Measurements from ENCODE around the gene METTL9. TPM values are rescaled to one million over a fixed set of nuclear protein-coding genes. Genes with fewer than 3 reads are reported as not detected.
"Not testable (repeated sequence)": the region's sequence is repeated elsewhere in the genome, so short reads cannot be mapped to it uniquely, and the experiment has no call there.

METTL9 gene
- total RNA-seq, 1 donor from 2014 or later = 58.8 TPM

GRCh38 chr16:21667575-21667974 is 68.2 kb downstream of the METTL9 start:
- H3K27me3 Mint-ChIP-seq (ENCODE audit: insufficient read depth) = peaks cover 42% of the 10 kb centered on the region
- intact Hi-C loops (cut with micrococcal nuclease) = no loop called here
- no peaks in the 10 kb centered on the region for H3K9me3 Mint-ChIP-seq
- H3K36me3 Mint-ChIP-seq (ENCODE audit: low read depth) = no peaks in the 10 kb centered on the region
- H3K4me1 Mint-ChIP-seq (ENCODE audit: low read depth) = peaks cover 4% of the 10 kb centered on the region
- DNase-seq (ENCODE audit: low spot score) = no peak
- no peak overlapping the region for H3K4me3 Mint-ChIP-seq
- no peak overlapping the region for H3K27ac Mint-ChIP-seq

GRCh38 chr16:21673469-21673868 is 74.1 kb downstream of the METTL9 start:
- intact Hi-C loops (cut with micrococcal nuclease) = no loop called here
- no peaks in the 10 kb centered on the region for H3K36me3 Mint-ChIP-seq (ENCODE audit: low read depth)

GRCh38 chr16:21674456-21674855 is 75.1 kb downstream of the METTL9 start:
- H3K9me3 Mint-ChIP-seq; H3K4me3 Mint-ChIP-seq; H3K4me1 Mint-ChIP-seq (ENCODE audit: low read depth); DNase-seq (ENCODE audit: low spot score); H3K27ac Mint-ChIP-seq; intact Hi-C loops (cut with micrococcal nuclease); H3K36me3 Mint-ChIP-seq (ENCODE audit: low read depth): not testable (repeated sequence)
- peaks cover 30% of the 10 kb centered on the region for H3K27me3 Mint-ChIP-seq (ENCODE audit: insufficient read depth)

More at GRCh38 chr16:21673469-21673868, 74.1 kb downstream of the METTL9 start:
- H3K9me3 Mint-ChIP-seq = no peaks in the 10 kb centered on the region
- peaks cover 30% of the 10 kb centered on the region for H3K27me3 Mint-ChIP-seq (ENCODE audit: insufficient read depth)
- DNase-seq (ENCODE audit: low spot score) = no peak
- no peaks in the 10 kb centered on the region for H3K4me1 Mint-ChIP-seq (ENCODE audit: low read depth)
- H3K27ac Mint-ChIP-seq = no peak overlapping the region
- H3K4me3 Mint-ChIP-seq = no peak overlapping the region

- DNase-seq (ENCODE audit: low spot score); H3K9me3 Mint-ChIP-seq; H3K4me3 Mint-ChIP-seq; H3K27ac Mint-ChIP-seq; H3K36me3 Mint-ChIP-seq (ENCODE audit: low read depth); H3K4me1 Mint-ChIP-seq (ENCODE audit: low read depth); intact Hi-C loops (cut with micrococcal nuclease): not testable (repeated sequence)
- H3K27me3 Mint-ChIP-seq (ENCODE audit: insufficient read depth) = peaks cover 14% of the 10 kb centered on the region
These were observed 81.3 kb downstream of the METTL9 start for GRCh38 chr16:21680714-21681113.

GRCh38 chr16:21683184-21683583 is 83.8 kb downstream of the METTL9 start:
- Mint-ChIP-seq H3K27me3 (ENCODE audit: insufficient read depth) (peaks cover 13% of the 10 kb centered on the region), H3K4me1 (ENCODE audit: low read depth) (no peaks in the 10 kb centered on the region), H3K4me3 (no peak overlapping the region), H3K27ac (no peak overlapping the region), H3K36me3 (ENCODE audit: low read depth) (no peaks in the 10 kb centered on the region), H3K9me3 (no peaks in the 10 kb centered on the region)
- DNase-seq (ENCODE audit: low spot score) = no peak
- intact Hi-C loops (cut with micrococcal nuclease) = no loop called here

GRCh38 chr16:21684199-21684598 is 84.8 kb downstream of the METTL9 start:
- Mint-ChIP-seq H3K27me3 (ENCODE audit: insufficient read depth) (peaks cover 11% of the 10 kb centered on the region), H3K4me3 (no peak overlapping the region), H3K36me3 (ENCODE audit: low read depth) (no peaks in the 10 kb centered on the region), H3K9me3 (no peaks in the 10 kb centered on the region), H3K4me1 (ENCODE audit: low read depth) (no peaks in the 10 kb centered on the region), H3K27ac (no peak overlapping the region)
- no peak for DNase-seq (ENCODE audit: low spot score)
- intact Hi-C loops (cut with micrococcal nuclease) = no loop called here

- no peaks in the 10 kb centered on the region for H3K36me3 Mint-ChIP-seq (ENCODE audit: low read depth)
- H3K27me3 Mint-ChIP-seq (ENCODE audit: insufficient read depth) = peaks cover 11% of the 10 kb centered on the region
- intact Hi-C loops (cut with micrococcal nuclease) = no loop called here
- no peaks in the 10 kb centered on the region for H3K9me3 Mint-ChIP-seq
- H3K27ac Mint-ChIP-seq = no peak overlapping the region
- no peak for DNase-seq (ENCODE audit: low spot score)
- H3K4me1 Mint-ChIP-seq (ENCODE audit: low read depth) = no peaks in the 10 kb centered on the region
- H3K4me3 Mint-ChIP-seq = no peak overlapping the region
These were observed 85.7 kb downstream of the METTL9 start for GRCh38 chr16:21685034-21685455.

- Mint-ChIP-seq H3K36me3 (ENCODE audit: low read depth) (no peaks in the 10 kb centered on the region), H3K9me3 (no peaks in the 10 kb centered on the region), H3K4me1 (ENCODE audit: low read depth) (no peaks in the 10 kb centered on the region), H3K4me3 (no peak overlapping the region), H3K27ac (no peak overlapping the region), H3K27me3 (ENCODE audit: insufficient read depth) (peaks cover 5% of the 10 kb centered on the region)
- DNase-seq (ENCODE audit: low spot score) = no peak
- intact Hi-C loops (cut with micrococcal nuclease) = no loop called here
These were observed 89.7 kb downstream of the METTL9 start for GRCh38 chr16:21689107-21689506.

- H3K4me1 Mint-ChIP-seq (ENCODE audit: low read depth) = not testable (repeated sequence)
These were observed 91.6 kb downstream of the METTL9 start for GRCh38 chr16:21690967-21691366.

GRCh38 chr16:21694609-21695008 is 95.2 kb downstream of the METTL9 start:
- H3K4me3 Mint-ChIP-seq = no peak overlapping the region
- H3K36me3 Mint-ChIP-seq (ENCODE audit: low read depth) = no peaks in the 10 kb centered on the region
- H3K9me3 Mint-ChIP-seq = no peaks in the 10 kb centered on the region
- no peaks in the 10 kb centered on the region for H3K4me1 Mint-ChIP-seq (ENCODE audit: low read depth)
- H3K27ac Mint-ChIP-seq = no peak overlapping the region
- DNase-seq (ENCODE audit: low spot score) = no peak
- intact Hi-C loops (cut with micrococcal nuclease) = no loop called here
- H3K27me3 Mint-ChIP-seq (ENCODE audit: insufficient read depth) = peaks cover 7% of the 10 kb centered on the region

More at GRCh38 chr16:21690967-21691366, 91.6 kb downstream of the METTL9 start:
- H3K27ac Mint-ChIP-seq; H3K36me3 Mint-ChIP-seq (ENCODE audit: low read depth); H3K27me3 Mint-ChIP-seq (ENCODE audit: insufficient read depth); H3K9me3 Mint-ChIP-seq; intact Hi-C loops (cut with micrococcal nuclease); H3K4me3 Mint-ChIP-seq; DNase-seq (ENCODE audit: low spot score): not testable (repeated sequence)

- Mint-ChIP-seq H3K36me3 (ENCODE audit: low read depth) (no peaks in the 10 kb centered on the region), H3K27ac (no peak overlapping the region), H3K9me3 (no peaks in the 10 kb centered on the region), H3K4me1 (ENCODE audit: low read depth) (no peaks in the 10 kb centered on the region), H3K4me3 (no peak overlapping the region), H3K27me3 (ENCODE audit: insufficient read depth) (peaks cover 7% of the 10 kb centered on the region)
- DNase-seq (ENCODE audit: low spot score) = no peak
- intact Hi-C loops (cut with micrococcal nuclease) = no loop called here
These were observed 97.7 kb downstream of the METTL9 start for GRCh38 chr16:21697032-21697431.

- Mint-ChIP-seq H3K4me1 (ENCODE audit: low read depth) (no peaks in the 10 kb centered on the region), H3K36me3 (ENCODE audit: low read depth) (no peaks in the 10 kb centered on the region), H3K4me3 (no peak overlapping the region), H3K9me3 (no peaks in the 10 kb centered on the region), H3K27me3 (ENCODE audit: insufficient read depth) (peaks cover 7% of the 10 kb centered on the region), H3K27ac (no peak overlapping the region)
- intact Hi-C loops (cut with micrococcal nuclease) = no loop called here
- no peak for DNase-seq (ENCODE audit: low spot score)
These were observed 99.0 kb downstream of the METTL9 start for GRCh38 chr16:21698169-21699032.

GRCh38 chr16:21701271-21701670 is 101.9 kb downstream of the METTL9 start:
- DNase-seq (ENCODE audit: low spot score) = no peak
- intact Hi-C loops (cut with micrococcal nuclease) = loop anchor here (10.0 kb wide), 1 partner anchor 1364 kb away; no protein-coding TSS in a partner anchor
- no peaks in the 10 kb centered on the region for H3K36me3 Mint-ChIP-seq (ENCODE audit: low read depth)
- H3K4me1 Mint-ChIP-seq (ENCODE audit: low read depth) = no peaks in the 10 kb centered on the region
- no peaks in the 10 kb centered on the region for H3K9me3 Mint-ChIP-seq
- peaks cover 9% of the 10 kb centered on the region for H3K27me3 Mint-ChIP-seq (ENCODE audit: insufficient read depth)
- no peak overlapping the region for H3K27ac Mint-ChIP-seq
- no peak overlapping the region for H3K4me3 Mint-ChIP-seq

Measured in activated T-helper 1 cell treated with anti-CD3 and anti-CD28 coated beads, Interleukin-12 subunit alpha, Interleukin-12 subunit beta, Interleukin-2, Interleukin-4 antibody, amounts not matched to agents 30 ng/mL and 10 ng/mL and 1 ng/mL, durations not matched to agents 14 hours and 24 hours and 36 hours (primary cell).